ENCODE measurements around the gene COL4A1.

Gene COL4A1

DNA sequence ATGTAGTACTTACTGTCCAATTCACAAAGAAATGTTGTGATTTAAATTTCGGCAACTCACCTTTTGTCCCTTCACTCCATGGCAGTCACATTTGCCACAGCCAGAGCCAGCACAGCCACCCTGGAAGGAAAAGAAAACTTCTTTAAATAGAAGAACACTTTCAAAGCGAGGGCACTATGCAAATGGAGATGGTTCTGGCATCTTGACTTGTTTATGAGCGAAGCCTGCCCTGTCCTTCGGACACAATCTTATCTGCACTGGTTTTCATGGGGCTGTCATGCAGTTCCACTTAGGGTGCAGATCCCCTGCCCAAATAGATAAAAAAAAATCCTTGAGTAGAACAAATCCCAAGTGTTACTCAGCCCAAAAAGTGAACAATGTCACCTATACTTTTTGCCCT is 64.3 kb downstream of the COL4A1 start:
- DNase-seq (ENCODE audit: low read depth in 2 of 3, low spot score in 2 of 3): no peak

DNA sequence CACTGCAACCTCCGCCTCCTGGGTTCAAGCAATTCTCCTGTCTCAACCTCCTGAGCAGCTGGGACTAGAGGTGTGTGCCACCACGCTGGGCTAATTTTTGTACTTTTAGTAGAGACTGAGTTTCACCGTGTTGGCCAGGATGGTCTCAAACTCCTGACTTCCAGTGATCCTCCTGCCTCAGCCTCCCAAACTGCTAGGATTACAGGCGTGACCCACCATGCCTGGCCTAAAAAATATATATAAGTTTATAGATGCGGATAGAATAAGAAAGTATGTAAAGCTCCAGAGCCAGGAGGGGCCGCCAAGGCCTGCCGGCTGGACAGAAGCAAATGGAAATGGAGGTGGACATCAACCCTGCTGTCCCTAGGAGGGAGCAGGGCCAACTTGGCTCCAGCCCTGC is 66.0 kb downstream of the COL4A1 start:
- no peak for DNase-seq (ENCODE audit: low read depth in 2 of 3, low spot score in 2 of 3)

DNA sequence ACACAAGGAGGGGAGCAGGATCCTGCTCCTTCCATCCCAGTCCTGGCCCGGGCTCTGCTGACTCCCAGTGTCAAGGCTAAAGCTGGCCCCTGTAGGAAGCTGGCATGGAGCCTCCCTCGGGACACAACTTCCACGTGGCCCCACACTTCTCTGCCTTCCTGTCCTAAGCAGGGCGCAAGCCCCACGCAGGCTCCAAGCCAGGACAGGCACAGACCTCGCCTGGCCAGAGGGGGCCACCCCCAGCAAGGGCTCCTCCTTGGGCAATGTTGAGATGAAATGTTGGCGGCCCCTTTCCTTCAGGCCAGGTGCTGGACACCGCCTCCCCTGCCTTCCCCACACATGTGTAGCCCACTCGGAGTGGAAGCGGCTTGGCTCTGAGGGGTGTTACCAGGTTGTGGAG is 66.6 kb downstream of the COL4A1 start:
- no peak for DNase-seq (ENCODE audit: low read depth in 2 of 3, low spot score in 2 of 3)

DNA sequence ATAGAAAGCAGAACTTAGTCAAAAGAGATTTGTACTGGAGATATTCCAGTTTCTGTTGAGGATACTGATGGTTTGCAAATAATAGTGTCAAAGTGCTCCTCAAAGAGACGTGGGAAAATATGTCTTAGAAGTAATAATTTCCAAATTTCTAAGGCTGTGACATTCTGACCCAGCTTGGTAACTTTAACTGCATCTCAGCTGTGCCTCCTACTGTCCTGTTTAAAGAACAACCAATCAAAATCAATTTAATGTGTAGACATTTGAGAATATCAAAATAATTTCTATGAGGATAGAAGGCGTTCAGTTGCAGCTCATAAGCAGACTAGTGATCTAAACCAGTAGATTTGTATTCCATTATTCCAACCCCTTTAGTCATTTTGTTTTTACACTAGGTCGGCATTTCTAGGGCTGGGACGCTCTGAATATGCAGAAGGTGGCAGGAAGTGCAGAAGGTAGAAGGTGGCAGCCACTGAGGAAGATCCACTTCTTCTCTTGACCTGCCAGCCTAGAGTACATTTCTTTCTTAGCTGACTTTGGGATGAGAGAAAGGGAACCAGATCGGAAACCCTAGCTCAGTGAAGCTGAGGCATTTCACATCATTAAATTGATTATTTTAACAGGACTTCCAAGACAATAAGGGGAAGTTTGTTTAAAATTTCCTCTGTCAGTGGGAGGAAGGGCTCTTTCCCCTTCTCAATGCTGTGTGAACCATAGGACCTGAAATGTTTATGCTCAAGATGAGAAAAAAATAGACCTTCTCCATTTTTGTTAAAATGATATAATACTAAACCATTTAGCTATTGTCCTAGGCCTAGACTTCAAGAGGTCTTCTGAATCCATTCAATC is 67.5 kb downstream of the COL4A1 start:
- DNase-seq (ENCODE audit: low read depth in 2 of 3, low spot score in 2 of 3): no peak

DNA sequence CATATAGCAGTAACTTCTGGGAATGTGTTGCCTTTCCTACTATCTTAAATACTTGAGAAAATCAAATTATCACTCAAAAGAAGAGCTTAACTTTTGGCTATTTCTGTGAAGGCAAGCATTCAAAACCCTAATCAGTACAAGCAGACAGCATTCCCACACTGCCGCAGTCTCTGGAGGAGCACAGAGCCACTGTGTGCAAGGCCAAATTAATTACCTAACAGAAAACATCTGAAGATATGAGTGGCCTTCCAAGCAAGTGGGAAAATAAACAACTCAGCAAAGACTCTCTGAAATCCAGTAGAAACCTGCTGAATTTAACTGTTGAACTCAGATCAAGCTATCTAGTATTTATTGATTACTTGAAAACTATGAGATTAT is 68.2 kb downstream of the COL4A1 start:
- no peak for DNase-seq (ENCODE audit: low read depth in 2 of 3, low spot score in 2 of 3)

DNA sequence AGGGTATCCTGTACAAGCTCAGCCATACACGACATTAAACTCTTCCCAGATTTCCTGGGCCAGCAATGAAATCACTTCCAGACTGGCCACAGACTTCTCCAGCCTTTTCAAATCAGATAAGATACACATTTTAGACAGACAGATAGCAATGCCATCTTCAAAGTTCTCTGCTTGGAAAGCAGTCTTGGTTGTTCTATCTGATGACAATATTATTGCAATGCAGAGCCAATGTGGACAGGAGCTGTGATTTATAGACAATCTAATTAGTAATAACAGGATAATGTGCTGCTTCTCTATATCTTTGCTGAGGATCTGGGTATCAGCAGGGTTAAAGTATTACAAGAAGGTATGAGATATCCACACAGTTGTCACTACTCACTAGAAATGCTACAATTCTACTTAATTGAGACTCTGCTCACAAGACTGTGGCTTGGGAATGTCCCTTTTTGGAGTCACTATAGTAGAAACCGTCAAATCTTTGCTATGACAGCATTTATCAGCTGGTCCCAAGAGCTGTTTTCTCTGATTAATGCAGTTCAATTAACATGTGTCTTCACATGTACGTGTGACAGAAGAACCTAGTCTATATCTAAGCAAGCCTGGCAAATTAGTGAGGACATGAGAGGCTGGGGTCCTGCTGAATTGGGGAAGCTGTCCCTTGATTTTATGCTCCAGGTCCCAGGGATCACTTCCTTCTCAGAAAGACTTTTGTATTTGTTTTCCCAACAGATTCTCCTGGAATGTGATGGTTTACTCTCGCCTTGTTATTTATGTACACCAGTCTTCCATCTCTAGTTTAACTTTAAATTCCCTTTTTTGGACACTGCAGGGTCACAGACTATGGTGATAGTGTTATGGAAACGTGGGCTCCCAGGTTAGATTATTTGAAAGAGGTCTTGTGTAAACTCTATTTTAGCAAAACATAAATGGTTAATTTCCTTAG is 68.8 kb downstream of the COL4A1 start:
- no peak for DNase-seq (ENCODE audit: low read depth in 2 of 3, low spot score in 2 of 3)

DNA sequence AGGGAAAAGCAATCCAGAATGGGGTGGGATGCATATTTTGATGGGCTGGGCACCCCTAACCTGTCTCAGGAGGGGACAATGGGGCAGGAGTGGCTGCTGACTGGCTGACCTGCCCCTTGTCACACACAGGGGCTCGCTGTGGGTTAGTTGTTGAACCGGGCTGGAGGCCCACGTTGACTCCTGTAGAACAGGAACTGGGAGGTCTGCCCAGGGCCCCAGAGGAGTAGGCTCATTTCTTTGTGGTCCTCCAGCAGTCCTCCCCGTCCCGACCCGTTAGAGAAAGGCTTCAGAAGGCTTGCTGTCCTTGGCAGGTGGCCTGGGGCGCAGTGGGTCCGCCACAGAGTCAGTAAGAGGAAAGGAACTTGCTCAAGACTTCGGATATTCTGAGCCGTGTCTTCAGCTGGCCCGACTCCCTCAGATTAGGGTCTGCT is 70.1 kb downstream of the COL4A1 start:
- no peak for DNase-seq (ENCODE audit: low read depth in 2 of 3, low spot score in 2 of 3)

DNA sequence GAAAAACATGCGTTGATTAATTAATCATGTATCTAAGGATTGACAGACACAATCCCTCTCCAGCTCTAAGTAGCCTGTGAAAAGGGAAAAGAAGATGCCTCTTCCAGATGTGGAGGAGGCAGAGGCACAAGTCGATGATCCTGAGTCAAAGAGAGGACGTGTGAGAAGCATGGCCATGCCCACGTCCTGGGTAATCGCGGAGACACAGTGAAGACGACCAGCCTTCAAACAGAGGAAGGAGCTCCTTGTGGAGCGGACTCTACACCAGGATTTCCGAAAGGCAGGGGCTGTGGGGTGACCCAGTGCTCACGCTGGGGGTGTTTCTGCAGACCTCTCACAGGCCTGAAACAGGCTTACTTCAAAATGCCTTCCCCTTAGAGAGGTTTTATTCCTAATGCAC is 70.5 kb downstream of the COL4A1 start:
- DNase-seq (ENCODE audit: low read depth in 2 of 3, low spot score in 2 of 3): no peak

DNA sequence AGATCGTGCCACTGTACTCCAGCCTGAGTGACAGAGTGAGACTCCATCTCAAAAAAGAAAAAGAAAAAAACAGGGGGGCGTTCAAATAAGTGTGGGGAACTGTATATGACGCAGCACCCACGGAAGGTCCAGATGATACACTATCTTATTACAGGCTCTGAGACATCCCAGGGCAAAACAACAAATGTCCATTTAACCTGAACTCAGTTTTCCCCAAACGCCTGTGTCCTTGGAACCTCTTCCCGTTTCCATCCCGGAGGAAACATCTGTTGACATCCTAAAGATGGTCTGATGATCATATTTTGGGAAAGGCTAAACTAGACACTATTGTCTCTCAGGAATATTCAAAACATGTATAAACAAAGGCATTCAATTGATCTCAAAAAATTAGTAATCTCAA is 72.4 kb downstream of the COL4A1 start:
- DNase-seq (ENCODE audit: low read depth in 2 of 3, low spot score in 2 of 3): no peak

DNA sequence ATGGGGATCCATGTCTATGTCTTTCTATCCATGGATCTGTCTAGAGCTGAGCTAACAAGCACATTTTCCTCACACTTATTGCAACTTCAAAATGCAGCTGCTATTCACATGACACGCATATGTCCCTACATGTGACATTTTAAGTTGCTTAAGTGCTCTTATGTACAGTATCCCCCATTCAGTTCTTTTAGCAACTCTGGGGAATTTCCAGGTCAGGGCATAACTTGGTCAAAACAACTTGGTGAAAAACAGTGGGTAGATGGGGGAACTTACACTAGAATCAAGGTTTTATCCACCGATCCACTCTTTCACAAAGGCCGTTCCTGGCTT is 73.0 kb downstream of the COL4A1 start:
- DNase-seq (ENCODE audit: low read depth in 2 of 3, low spot score in 2 of 3): no peak

DNA sequence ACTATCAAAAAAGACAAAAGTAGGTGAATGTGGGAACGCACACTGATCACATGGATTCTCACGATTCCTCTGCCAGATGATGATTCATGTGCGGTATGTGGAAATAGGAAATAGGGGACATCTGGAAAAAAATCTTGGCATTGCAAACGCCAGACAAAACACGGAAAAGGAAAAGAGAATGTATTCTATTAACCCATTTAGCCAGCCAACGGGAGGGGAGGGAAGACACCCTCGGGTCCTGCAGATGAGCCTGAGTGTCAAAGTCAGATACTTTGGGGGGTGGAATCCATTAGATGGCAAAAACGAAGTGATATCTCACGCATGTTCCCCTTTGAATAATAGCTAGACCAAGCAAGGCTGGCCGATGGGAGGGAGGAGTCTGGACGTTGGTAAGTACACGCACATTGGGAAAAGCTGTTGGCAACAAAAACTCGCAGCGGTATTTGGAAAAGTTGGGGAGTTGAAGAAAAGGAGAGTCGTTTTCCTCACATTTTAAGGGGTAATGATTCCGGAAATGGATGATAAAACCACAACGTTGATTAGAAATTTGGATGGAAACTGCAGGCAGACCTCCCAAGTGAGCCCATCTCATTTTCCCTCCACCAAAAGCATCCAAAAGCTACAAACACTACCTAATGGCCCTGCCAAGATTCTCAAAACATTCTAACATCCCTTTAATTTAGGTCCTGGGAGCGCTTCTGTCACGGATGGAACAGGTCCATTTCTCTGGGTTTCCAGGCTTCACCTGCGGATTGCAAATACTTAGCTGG is 73.6 kb downstream of the COL4A1 start:
- DNase-seq (ENCODE audit: low read depth in 2 of 3, low spot score in 2 of 3): no peak

DNA sequence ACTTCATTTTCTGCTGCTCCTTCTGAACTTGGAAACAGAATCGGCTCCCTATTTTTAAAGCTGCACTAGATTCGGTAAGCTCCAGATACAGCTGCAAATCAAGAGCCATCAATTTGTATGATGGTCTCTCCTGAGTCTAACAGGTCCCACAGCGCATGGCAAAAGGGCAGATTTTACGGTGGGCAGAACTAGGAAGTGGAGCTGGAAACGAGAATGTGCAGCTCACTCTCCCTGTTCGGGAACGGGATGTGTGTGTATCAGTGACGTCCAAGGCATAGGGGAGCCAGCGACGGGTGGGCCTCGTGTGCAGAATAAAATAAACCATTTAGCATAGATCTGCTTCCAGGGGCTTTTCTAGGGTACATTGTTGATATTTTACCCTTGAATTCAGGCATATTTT is 74.2 kb downstream of the COL4A1 start:
- no peak for DNase-seq (ENCODE audit: low read depth in 2 of 3, low spot score in 2 of 3)

DNA sequence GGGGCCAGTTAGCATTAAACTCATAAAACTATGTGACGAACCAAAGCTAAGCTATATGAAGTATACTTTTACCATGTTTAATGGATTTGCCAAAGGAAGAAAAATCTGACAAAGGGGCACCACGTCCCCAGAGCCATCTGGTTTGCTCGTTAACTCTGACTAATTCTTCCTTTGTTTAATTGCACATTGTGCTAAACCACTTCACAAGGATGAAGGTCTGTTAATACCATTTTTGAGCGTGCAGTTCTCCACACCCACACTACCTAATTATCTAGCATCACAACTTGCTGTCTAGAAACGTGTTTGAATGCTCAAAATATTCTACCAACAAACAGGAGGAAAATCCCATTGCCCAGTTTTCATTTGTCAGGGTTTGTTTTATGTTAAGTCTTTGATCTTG is 74.8 kb downstream of the COL4A1 start:
- DNase-seq (ENCODE audit: low read depth in 2 of 3, low spot score in 2 of 3): no peak

DNA sequence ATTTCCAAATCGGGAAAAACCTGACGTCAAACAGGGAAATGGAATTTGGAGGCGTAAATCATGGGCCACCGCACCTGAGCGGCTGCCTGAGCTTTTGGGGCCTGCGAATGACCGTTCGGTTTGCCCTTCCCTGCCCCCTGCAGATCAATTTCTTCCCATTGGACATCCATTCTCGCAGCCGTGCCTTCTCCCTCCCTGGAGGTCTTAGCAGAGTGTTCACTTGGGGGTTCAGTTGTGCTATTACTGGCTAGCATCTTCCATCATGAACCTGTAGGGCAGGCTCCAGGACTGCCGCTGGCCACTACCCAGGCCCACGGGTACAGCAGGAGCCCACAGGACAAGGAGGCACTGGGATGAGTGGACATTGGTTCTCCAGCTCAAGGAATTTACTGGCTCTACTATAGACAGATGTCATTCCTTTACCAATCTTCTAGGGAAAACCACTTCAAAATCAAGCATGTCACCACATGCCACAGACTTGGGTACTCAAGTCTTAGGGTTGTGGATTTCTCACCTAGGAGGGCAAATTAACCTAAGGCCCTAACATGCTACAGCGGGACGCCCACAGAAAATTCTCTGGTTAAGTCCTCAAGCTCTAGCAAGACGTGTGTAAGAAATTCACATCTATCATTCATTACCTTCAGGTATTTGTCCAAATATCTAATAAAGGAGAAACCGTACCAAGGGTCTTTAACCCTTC is 75.5 kb downstream of the COL4A1 start:
- no peak for DNase-seq (ENCODE audit: low read depth in 2 of 3, low spot score in 2 of 3)

DNA sequence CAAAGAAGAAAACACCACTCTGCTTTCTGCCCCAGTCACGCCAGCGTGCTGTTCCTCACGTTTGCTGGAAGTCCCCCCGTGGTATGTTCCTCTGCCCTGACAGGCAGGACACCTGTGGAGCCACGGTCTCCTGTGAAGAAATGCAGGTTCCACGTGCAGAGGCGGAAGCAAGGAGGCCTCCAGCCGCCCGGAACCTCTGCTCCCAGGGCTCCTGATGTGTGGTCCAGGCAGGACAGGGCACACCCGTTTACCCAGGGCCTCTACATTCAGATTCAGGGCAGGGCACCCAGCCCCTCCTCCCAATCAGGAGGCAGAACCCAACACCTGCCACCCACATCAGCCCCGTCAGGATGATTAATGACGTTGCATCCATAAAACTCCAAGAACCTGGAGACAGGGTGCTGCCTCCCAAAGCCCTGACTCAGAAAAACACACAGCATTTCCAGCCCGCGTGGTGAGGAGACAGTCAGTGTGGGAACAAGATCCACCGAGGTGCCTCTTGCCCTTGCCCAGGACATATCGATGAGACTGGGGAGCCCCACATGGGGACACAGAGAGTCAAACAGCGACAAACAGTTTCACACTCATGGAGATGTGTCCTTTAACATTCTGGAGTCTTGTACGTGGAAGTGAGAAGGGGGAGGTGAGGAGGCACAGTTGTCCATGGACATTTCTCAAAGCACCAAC is 76.2 kb downstream of the COL4A1 start:
- no peak for DNase-seq (ENCODE audit: low read depth in 2 of 3, low spot score in 2 of 3)

DNA sequence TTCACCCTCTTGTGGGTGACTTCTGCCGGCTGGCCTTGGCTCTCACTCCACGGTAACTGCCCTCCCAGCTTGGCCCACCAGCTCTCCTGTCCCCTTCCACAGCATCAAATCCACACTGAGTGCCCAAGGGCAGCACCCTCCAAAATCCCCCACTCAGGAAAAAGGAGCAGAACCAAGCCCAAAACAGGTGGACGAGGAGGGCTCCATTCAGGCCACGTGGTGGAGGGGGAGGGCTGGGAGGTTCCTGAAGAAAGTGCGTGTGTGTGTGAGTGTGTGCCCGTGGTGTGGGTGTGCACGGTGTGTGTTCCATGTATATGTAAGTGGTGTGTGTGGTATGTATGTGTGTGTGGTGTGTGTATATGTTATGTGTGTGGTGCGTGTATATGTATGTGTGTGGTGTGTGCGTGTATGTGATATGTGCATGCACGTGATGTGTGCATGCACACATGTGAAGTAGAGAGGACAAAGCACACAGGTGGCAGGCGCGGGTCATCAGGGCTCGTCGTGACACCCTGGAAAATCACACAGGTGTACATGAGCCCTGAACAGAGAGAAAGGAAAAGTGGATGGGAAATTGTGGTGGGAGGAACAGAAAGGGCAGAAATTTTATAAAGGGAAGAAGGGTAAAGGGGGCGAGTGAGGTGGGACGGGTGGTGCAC is 76.9 kb downstream of the COL4A1 start:
- no peak for DNase-seq (ENCODE audit: low read depth in 2 of 3, low spot score in 2 of 3)

DNA sequence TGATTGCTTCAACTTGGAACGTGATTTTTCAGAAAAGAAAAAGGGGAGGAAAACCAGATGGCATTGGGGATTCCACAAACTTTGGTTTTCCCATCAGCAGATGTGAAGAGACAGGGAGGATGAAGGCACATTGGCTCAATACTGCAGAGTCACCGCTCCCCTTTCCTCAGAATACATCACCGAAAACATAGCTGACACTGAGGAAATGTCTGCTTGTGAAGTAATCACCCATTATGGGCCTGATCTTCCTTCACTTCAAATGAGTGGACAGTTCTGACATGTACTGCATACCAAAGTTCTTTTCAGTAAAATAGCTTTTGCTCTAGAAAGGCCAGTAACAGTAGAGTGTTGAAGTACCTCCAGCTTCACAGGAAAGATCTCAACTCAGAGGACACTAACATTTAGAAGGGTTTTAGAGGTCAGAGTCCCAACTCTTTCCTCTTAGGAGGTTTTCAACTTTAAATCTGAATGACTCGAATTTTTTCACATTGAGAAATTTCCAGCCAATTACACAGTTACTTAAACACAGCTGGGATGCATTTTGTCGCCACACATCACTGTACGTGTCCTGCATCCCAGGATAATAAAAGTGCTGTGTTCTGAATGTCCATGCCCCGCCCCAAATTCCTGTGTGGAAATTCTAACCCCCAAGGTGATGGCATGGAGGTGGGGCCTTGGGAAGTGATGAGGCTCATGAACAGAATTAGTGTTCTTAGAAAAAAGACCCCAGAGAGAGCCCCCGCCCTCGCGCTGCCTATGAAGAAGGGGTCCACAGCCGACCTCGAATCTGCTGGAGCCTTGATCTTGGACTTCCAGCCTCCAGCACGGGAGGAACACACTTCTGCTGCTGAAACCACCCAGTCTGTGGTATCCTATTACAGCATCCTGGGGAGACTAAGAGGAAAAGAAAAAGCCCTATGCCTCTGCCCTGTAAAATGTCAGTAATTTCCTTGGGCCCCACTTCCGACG is 77.7 kb downstream of the COL4A1 start:
- DNase-seq (ENCODE audit: low read depth in 2 of 3, low spot score in 2 of 3): no peak

DNA sequence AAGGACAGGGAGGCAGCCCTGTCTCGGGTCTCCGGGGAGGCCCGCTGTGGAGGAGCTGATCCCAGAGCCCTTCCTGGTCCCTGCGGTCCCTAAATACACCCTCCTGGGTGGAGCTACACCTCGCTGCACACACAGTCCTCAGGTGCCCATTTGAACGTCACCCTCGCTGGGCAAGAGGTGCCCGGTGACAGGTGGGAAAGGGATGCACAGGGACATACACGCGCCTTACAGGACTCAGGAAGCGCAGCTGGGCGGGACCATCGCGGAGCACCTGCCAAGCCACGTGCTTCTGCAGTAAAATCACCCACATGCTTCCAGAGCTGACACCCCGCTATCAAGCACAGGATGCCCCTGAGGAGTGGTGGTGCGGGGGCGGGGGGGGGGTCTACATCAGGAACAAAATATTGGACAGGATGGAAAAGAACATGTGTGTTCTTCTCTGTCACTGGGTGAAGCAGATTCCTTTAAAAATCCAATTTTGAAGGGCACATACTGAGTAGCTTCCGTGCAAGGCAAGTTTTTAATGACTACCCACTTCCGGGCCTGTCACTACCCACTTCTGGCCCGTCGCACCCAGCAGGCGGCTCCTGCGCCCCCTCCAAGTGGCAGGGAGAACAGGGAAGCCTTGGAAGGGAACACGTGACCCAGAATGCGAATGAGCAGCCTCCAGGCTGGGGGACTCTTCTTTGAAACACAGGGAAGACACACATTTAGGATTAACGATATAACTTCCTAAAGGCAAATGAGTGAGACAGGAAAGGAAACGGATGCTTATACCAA is 78.9 kb downstream of the COL4A1 start:
- DNase-seq (ENCODE audit: low read depth in 2 of 3, low spot score in 2 of 3): no peak
